ENCODE results near the gene C9orf57.
"Not testable (repeated sequence)": the region's sequence is repeated elsewhere in the genome, so short reads cannot be mapped to it uniquely, and the experiment has no call there.

Gene C9orf57

GRCh38 chr9:72022841-72023240 lies 37.6 kb downstream of the C9orf57 start:
- DNase-seq, result no peak

- no peak for DNase-seq
Observed at GRCh38 chr9:72013292-72013760, 47.1 kb downstream of the C9orf57 start.

GRCh38 chr9:72012646-72013045 lies 47.8 kb downstream of the C9orf57 start:
- no peak for DNase-seq

- not testable (repeated sequence) for DNase-seq
Observed at GRCh38 chr9:72007726-72008125, 52.7 kb downstream of the C9orf57 start.

- no peak for DNase-seq
Observed at GRCh38 chr9:72006501-72006900, 53.9 kb downstream of the C9orf57 start.

GRCh38 chr9:72005451-72005850 lies 55.0 kb downstream of the C9orf57 start:
- no peak for DNase-seq
